Activated naive CD4-positive, alpha-beta T cell treated with Interleukin-2 at 50 U/mL for 16 hours (primary cell): Measurements from ENCODE around the gene TCEA2.

ENCODE experiments used
- DNase-seq: peaks from one replicate; pipeline ENCODE4 v3.0.0-alpha.2; 2020

The TCEA2 gene

DNA sequence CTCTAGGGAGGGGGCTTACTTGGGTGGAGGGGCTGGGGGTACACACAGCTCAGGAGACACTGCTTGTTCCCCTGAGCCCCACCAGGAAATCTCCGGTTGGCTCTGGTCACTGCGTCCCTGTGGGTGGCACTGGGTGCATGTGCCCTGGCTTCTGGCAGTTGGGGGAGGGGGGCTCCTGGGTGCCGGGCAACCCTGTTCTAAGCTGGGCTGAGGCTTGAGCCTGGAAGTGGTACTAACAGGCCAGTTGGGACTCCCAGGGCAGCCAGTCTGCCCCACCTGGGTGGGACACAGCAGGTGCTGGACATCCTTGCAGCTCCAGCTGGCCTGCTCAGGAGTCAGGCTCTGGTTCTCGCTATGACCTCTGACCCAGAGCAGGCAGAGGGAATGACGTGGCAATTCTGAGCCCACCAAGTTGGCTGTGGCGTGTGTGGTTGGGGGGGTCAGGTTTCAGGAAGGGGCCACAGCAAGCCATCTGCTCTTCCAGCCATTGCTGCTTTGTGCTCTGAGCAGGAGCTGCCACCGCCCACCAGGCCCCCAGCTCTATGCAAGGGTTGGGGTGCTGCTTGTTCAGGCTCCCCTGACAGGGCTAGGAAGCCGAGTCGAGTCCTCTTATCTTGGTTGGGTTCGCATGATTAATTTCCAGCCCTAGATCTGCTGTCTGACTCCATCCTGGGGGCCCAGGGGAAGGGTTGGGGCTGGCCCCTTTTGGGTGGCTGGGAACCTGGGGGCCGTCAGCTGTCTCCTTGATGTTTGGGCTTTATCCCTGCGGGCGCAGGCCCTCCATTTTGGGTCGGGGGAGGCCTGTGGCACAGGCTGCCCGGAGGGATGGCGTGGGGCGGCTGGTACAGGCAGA lies 26.4 kb upstream of the TCEA2 start:
- DNase-seq: peak; percentile 13

DNA sequence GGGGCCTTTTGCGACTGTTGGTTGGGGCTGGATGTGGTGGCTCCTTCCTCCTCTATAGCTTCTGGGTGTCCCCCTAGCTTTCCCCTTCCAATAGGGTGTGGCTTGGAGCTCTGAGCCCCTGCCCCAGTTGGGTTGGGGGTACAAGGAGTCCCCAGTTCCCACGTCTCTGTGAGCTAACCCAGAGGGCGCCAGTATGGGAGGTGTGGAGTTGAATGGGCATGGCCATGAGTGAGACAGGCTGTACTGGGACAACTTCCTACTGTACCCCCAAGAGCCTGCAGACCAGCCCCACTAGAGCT lies 25.9 kb upstream of the TCEA2 start:
- DNase-seq: no peak

DNA sequence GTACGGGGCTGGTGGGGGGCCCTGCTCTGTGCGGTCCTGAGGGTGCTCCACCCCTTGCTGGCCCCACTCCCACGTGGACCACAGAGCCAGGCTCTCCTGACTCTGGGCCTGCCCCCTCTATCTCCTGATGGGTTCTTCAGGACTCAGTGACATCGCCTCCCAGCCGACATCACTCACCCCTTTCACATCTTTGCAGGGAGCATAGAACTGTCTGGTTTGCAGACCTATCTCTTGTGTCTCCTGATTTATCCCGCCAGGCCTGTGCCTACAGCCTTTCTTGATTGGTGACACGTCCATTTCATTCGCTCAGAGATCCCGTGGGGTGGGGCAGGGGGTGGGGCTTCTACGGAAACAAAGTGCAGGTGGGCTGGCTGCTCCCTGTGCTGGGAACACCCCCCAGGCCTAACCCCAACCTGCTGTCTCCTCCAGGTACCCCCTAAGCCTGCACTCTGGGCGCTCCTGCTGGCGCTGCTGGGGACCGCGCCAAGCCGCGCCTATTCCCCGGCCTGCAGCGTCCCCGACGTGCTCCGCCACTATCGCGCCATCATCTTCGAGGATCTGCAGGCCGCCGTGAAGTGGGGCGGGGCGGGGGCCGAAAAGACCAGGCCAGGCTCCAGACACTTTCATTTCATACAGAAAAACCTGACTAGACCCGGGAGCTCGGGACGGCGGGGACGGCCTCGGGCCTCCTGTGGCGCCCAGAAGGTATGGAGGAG lies 25.3 kb upstream of the TCEA2 start:
- peak; percentile 19 for DNase-seq

DNA sequence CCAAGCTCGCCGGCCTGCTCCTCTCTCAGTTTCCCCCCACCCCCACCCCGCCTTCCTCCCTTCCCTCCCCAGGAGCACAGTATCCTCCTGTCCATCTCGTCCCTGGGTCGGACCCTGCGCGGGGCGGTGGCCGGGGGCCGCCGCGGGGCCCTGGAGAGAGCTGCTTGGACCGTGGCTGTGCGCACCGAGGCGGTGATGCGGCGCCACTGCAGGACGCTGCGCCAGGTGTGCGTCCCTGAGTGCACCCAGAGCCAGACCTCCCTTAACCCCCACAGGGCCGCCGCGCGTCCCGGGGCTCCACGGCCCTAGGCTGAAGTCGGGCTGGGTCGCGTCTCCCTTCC lies 24.8 kb upstream of the TCEA2 start:
- DNase-seq: no peak

DNA sequence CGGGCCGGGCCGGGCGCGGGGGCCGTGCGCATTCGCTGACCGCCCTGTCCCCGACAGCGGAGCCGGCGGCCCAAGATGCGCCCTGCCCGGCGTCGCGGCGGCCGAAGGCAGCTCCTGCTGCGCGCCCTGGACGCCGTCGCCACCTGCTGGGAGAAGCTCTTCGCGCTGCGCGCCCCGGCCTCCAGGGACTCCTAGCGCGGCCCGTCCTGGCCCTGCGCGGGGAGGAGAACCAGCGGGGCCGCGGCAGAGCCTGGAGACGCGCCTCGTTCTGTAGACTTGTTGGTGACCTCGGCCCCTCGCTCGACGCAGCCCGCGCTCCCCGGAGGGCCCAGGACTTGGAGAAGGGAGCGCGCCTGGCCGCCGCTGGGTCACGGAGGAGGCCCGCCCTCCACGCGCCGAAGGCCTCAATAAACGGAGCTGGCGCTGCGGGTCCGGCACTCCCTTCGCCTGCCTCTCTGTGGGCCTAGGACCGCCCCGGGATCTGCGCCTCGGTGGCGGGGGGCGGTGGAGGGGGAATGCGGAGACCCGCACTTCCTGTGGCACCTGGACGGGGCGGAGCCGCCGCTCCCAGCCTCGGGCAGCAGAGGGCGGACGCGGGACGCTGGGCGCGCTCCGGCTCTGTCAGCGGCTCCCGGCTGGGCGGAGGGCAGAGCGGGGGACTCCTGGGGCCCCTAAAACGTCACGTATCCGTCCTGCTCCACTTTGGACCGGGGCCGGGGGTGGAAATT lies 24.3 kb upstream of the TCEA2 start:
- DNase-seq: peak; percentile 80

DNA sequence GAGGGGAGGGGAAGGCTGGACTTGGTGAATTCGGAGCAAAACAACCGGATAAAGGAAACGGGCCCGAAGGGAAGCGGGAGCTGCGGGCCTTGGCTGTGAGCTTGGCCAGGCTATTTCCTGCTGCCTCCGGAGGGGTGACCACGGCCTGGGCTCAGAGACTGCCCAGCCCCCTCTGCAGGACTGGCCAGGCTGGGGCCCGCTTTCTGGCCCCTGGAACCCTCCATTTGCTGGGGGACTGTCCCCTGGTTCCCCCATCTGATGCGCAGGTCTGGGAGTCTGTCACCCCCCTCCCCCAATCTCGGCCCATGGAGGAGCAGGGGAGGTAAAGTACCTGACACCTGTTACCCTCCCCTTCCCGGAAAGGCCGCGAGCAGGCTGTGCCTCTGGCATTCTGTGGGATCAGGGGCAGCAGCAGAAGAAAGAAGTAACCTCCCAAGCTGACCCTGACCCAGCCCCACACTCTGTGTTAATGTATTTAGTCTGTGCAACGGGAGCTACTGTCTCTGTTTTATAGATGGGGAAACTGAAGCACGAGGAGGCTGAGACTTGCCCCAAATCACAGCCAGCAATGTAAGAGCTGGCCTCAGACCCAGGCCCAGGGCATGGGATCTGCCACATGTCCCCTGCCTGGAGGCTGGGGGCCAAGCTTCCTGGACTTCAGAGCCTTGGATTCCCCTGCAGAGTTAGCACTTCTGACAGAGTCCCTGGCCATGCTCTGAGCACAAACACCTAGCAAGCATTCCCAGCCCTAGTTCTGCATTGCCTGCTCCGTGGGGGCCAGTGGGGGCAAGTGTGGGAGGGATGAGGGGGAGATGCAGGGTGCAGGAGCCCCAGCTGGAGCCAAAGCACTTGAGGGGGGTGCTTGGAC lies 23.5 kb upstream of the TCEA2 start:
- DNase-seq: no peak

DNA sequence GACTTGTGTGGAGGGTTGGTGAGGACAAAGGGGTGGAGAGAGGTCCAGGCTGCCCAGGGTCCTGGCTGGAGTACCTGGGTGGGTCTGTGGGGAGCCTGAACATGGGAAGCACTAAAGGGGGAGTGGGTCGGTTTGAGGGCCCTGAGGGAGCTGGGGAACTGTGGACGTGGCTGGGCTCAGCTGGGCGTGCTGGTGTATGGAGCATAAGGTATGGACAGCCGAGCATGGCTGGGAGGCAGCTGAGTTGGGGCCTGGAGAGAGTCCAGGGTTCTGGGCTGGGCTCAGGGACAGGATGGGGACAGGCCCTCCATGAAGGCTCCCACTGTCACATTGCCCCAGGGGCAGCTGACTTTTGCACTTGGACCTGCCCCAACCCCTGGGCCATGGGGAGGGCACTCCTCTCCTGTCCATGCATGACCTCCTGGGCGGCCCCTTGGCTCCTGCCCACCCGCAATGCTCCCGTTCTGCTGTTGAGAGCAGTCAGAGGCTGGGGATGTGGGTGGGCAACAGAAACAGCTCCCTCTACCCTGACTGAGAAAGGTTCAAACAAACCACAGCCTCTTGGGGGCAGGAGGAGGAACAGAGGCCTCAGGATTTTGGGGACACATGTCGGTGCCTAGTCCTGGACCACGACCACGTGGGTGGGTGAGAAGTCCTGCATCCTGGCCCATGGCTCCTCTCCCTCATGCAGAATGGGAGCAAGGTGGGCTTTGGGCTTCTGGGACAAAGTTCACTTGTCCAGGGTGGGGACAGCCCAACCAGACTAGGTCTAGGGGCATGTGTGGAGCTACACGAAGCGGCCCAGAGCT lies 22.6 kb upstream of the TCEA2 start:
- DNase-seq: no peak

DNA sequence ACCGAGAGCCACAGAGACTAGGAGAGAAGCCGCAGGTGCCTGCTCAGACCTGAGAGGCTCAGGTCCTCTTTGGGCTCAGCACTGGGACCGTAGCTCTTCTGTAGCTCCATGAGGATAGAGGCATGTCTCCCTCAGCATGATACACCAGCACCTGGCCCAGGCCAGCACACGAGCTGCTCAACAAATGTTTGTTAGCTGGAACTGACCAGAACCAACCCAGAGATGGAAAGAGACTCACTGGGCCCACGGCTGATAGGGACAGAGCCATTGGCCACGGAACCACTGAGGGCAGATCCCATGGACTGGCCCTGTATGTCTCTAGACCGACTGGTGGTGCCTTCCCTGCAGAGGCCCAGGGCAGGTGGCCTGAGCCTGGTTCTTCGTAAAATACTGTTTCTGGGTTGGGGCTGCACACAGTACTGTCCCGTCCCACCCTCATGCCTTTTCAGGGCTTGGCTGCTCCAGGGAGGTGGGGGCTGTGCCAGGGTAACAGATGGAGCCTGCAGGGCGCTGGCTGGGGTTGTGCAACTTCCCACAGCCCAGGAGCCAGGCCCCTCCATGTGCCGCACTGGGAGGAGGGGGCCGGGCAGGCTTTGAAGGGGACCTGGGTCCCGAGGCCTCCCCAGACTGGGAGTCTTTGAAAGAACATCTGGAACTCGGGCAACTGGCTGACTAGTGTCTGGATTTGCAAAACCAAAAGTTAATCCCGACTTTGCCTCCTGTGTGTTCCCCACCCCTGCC lies 21.8 kb upstream of the TCEA2 start:
- no peak for DNase-seq

DNA sequence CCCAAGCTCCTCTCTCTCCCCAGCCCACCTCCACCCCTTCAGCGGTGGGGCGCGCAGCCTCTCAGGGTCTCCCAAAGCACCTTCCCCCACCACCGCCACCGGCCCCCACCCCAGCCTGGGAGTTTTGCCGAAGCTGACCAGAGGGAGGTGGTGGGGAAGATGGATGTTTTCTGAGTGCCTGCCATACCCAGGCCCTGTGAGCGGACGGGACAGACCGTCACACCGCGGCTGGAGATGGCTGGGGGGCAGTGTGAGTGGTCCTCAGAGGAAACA lies 21.3 kb upstream of the TCEA2 start:
- no peak for DNase-seq

DNA sequence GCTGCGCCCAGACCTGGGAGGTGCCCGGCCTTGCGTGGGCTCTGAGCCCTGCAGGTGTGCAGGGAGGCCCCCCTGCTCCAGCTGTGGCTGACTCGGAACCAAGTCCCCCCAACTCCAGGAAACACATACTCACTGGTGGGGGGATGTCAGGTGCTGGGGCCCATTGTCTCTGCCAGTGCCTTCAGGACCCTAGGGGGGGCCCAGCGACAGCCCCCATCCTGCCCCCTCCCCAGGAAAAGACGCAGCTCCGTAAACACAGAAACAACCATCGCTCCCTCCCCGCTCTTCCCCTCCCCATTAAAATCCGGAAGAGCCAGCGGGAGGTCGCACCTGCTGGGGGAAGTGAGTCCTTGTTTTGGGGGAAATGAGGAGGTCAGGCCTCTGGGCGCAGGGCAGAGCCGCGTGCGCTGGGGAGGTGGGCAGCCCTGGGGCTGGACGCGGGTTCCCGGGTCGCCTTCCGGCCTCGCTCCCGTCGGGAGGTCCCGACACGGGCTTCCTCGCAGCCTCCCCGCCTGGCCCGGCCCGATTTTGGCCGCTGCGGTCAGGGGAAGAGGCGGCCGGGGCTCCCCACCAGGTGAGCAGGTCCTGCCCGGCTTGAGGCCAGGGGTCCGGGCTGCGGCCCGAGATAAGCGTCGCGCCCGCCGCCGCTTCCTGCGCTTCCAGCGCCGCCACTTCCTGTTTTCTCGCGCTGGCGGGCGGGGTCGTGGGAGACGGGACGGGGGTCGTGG lies 20.8 kb upstream of the TCEA2 start:
- no peak for DNase-seq

DNA sequence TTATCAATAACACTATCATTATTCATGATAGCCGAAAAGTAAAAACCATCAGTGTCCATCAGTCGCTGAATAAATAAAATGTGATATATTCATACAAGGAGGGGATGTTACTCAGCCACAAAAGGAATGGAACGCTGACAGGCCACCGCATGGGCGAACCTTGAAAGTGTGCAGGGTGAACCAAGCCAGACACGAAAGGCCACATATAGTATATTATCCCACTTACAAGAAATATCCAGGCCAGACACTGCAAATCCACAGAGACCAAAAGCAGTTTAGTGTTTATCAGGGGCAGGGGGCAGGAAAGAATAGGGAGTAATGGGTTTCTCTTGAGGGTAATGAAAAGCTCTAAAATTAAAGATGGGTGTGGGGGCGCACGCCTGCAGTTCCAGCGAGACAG lies 19.2 kb upstream of the TCEA2 start:
- DNase-seq: no peak

DNA sequence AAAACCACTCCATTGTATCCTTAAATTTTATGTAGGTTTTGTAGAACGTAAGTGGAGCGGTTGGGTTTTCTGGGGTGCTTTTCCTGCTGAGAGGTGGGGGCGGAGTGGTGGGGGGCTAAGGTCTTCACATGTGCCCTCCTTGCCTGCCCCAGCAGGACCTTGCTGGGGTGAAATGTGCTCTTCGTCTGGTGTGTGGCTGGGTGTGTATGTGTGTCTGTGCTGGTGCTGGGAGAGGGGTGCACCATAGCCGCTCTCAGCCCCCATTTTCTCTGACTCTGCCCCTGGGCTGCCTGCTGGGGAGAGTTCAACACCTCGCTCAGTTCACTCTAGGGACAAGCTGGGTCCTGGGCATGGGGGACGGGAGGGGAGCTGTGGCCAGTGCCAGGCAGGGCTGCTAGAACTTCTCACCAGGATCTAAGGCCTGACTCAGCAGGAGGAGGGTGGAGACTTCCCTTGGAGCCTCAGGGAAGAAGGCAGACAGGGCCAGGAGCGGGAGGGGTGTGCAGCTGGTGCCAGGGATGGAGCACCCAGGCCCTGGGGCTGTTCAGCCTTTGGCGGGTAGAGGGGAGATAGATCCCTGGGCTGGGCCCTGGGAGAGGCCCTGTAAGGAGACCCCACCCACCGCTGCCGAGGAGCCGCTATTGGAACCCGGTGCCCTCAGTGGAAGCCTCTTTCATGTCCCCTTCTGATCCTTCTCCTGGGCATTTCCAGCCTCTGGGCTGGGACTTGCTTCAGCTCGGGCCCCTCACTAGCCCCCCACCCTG lies 18.3 kb upstream of the TCEA2 start:
- no peak for DNase-seq

DNA sequence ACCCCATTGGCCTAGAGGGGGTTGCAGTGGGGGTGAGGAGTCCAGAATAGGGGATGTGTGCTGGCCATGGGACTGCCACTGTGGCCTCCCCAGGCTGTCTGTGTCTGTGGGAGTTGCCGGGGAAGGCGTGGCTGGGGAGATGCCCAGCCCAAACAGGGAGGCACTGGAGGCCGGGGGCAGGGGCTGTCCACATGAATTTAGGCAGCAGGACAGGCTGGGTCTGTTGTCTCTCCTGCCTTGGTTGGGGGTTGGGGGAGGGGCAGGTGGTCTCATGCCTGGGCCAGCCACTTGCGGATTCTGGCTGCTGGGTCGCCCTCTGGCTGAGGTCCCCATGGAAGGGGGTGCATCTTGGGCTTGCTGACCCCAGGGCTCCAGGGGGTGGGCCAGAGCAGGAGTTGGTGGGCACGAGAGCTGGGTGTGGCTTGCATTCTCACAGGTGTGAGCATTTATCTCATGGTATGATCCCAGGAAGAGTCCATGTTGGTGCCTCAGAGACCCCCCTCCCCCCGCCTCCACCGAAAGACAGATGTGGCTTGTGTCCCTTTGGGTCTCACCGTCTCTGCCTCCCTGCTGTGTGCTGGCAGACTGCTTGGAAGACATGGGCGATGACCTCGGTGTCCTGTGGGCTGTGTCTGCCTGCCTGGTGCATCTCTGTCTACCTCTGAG lies 17.5 kb upstream of the TCEA2 start:
- no peak for DNase-seq

DNA sequence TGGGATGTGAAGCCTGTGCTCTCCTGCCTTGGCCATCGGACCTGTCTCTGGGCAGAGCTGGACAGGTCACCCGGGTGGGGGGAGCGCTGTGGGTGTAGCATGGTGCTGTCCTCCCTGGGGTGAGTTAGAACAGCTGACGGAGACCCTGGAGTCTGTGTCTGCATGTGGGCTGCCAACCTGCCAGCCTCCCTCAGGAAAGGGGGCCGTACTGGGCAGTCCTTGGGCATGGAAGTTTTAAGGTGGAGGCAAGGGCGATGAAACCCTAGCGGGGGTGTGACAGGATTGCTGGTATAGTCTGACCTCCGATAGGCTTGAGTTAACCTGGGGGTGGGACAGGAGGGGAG lies 16.0 kb upstream of the TCEA2 start:
- DNase-seq: no peak

DNA sequence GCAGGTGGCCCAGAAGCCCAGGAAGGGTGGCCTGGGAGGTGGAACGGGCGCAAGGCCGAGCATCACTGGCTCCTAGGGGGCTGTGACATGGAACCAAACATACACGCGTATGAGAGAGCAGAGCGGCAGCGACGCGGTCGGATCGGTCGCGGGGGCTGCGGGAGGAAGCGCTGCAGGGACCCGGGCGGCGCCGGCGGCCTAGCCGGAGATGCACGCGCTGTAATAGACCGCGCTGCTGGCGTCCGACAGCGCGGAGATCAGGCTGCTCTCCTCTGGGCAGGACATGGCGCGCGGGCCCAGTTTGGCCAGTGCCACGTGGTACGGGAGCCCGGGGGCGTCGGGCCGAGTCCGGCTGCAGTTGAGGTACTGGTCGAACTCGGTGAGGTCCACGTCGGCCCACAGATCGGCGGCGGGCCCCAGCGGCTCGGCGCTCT lies 15.0 kb upstream of the TCEA2 start:
- no peak for DNase-seq

DNA sequence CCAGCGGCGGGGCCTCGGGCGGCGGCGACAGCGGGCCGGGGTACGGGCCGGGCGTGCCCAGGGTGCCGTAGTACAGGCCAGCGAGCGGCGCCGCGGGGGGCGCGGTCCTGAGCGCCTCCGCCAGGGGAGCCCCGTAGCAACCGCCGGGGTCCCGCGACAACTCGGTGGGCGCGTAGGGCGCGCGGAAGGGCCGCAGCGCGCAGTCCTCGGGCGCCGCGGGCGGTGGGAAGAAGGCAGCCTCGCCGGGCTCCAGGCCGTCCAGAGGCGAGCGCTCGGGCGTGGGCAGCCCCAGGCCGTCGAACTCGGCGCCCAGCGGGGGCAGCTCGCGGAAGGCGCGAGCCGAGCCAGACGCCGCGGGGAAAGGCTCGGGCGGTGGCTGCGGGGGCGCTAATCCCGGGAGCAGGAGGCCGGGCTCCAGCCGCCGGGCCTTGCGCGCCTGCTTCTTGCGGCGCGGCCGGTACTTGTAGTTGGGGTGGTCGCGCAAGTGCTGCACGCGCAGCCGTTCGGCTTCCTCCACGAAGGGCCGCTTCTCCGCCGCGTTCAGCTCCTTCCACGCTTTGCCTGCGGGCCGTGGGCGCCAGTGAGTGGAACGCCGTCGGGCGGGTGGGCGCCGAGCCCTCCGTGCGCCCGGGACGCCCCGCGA lies 14.5 kb upstream of the TCEA2 start:
- no peak for DNase-seq

DNA sequence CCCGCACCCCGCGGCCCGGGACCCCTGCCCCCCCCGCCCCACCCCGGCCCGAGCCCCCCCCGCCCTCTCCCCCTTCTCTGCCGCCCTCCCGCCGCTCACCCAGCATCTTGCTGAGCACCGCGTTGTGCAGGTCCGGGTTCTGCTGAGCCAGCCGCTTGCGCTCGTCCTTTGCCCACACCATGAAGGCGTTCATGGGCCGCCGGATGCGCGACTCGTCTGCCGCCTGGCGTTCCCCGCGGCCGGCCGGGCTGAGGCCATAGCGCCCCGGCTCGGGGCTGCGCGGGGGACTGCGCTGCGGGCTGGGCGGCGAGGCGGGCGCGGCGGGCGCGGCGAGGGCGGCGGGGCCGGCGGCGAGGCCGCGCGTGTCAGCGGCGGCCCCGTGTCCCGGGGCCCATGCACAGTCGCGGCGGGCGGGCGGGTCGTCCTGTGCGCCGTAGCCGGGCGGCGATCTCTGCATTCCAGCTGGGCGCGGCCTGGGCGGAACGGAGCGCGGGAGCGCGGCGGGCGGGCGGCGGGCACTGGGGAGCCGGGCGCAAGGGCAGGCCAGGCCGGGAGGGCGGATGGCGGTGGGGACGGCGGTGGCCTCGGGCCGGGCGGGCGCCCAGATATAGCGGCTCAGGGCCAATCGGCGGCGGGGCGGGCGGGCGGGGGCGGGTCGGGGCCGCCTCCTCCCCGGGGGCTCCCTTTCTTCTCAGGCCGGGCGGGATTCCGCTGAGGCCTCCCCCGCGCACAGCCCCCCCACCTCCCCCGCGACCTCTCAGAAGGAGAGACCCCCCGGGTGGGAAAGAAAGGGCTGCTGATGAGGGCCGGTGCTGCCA lies 13.7 kb upstream of the TCEA2 start, which contains the start of gene SOX18:
Gene SOX18, minus strand, starts transcription at position 580 of the 818 bp plus-strand sequence. Its CDS starts 123 bp downstream, at position 457.
- peak; percentile 33 for DNase-seq

DNA sequence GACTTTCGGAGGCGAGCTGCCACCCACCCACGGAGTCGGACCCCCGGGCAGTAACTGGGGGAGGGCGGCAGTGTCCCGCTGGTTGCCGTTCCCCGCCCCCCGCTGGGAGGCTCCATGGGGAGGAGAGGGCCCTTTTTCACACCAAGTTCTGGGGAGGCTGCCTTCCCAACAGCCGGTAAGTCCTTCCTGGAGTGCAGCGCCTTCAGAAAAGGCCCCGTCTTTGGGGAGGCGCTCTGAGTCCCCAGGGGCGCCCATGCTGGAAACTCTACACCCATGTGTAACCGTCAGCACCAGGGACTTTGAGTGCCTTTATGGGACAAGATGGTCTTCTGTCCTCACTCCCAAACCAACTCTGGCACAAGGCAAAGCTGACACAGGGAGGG lies 13.1 kb upstream of the TCEA2 start:
- DNase-seq: no peak
